ENCODE data around the gene GK.
"Not testable (repeated sequence)": the region's sequence is repeated elsewhere in the genome, so short reads cannot be mapped to it uniquely, and the experiment has no call there.

GRCh38 chrX:30671189-30671588 is 18.0 kb downstream of the GK start:
- TF ChIP-seq CTCF, POLR2A (IDR thresholded peaks at IDR 0.05): not testable (repeated sequence)
